ENCODE data around the gene RABGAP1L.
"Not testable (repeated sequence)": the region's sequence is repeated elsewhere in the genome, so short reads cannot be mapped to it uniquely, and the experiment has no call there.

Gene RABGAP1L

DNA sequence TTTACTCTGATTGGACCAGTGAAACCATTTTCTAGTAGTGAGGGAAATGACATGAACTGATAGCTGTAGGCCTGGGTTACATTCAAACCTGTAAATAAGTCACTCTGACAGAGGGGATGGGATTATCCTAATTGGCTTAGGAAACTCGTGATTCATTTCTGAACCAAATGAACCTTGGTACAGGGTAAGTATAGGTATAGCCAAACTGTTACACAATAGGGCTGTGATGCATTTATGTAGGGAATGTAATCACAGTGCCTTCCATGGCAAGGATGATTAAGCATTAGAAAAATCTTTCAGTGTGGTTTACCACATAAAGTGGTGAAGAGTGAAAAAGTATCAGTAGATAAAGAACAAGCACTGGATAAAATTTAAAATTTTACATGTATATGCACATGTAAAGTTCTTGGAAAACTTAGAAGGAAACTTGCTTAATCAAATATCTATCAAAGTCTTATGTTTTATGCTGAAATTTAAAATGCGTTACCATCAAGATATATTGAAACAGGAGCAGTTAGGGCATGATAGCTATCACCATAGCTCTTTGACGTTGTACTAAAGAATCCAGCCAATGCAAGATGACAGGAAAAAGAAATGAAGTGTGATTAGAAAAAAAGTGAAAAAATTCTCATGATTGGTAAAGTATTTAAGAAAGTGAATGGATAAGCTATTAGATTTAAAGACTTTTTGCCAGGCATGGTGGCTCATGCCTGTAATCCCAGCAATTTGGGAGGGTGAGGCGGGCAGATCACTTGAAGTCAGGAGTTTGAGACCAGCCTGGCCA is 63.0 kb downstream of the RABGAP1L start:
- H3K4me3 ChIP-seq (ENCODE audit: low read depth, low read length) = no peak overlapping the region
- TF ChIP-seq, protein P1, sequence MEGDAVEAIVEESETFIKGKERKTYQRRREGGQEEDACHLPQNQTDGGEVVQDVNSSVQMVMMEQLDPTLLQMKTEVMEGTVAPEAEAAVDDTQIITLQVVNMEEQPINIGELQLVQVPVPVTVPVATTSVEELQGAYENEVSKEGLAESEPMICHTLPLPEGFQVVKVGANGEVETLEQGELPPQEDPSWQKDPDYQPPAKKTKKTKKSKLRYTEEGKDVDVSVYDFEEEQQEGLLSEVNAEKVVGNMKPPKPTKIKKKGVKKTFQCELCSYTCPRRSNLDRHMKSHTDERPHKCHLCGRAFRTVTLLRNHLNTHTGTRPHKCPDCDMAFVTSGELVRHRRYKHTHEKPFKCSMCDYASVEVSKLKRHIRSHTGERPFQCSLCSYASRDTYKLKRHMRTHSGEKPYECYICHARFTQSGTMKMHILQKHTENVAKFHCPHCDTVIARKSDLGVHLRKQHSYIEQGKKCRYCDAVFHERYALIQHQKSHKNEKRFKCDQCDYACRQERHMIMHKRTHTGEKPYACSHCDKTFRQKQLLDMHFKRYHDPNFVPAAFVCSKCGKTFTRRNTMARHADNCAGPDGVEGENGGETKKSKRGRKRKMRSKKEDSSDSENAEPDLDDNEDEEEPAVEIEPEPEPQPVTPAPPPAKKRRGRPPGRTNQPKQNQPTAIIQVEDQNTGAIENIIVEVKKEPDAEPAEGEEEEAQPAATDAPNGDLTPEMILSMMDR (IDR thresholded peaks at IDR 0.05; ENCODE audit: low read depth, low read length) = no peak

DNA sequence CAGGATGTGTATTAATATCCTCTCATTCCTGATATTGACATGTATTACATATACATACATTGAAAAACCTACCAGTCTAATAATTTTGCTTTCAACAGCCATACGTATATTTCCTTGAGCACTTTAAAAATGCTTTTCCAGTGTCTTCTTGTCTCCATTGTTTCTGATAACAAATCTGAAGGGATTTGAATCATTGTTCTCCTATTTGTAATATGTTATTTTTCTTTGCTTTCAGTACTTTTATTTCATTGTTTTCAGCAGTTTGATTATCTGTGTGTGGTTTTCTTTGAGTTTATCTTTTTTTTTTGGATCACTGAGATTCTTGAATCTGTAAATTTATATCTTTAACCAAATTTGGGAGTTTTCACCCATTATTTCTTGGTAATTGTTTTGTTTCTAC is 65.3 kb downstream of the RABGAP1L start:
- H3K4me3 ChIP-seq (ENCODE audit: low read depth, low read length) = no peak overlapping the region
- TF ChIP-seq, protein P1 (IDR thresholded peaks at IDR 0.05; ENCODE audit: low read depth, low read length) = no peak

DNA sequence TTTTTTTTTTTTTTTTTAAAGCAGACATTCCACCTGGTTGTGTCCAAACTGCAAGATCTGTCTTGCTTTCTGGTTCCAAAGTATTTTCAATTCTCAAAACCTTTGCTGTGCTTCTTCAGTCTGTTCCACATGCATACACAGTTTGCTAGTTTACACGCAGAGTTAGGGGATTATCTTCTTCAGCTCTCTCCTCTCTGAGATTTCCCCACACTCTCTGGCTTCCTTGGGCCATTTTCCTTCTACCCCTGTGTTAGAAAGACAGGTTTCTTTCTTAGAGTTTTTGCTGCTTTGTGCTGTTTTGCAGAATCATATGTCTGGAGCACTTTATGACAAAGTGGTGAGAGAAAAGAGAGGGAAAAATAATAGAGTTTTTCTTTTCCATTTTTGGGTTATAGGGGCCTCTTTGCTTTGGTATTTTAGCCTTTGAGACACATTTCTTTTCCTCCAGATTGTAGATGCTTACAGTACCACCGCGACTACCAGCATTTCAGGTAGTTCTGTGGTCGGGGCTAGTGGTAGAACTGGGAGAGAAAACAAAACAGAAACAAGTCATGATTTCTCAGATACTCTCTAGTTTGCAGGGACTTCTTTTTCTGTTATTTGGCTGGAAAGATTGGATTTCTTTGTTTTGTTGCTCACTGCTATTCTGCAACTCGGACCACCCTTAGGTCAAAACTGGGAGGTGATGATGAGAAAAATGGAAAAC is 66.3 kb downstream of the RABGAP1L start:
- no peak overlapping the region for H3K4me3 ChIP-seq (ENCODE audit: low read depth, low read length)

DNA sequence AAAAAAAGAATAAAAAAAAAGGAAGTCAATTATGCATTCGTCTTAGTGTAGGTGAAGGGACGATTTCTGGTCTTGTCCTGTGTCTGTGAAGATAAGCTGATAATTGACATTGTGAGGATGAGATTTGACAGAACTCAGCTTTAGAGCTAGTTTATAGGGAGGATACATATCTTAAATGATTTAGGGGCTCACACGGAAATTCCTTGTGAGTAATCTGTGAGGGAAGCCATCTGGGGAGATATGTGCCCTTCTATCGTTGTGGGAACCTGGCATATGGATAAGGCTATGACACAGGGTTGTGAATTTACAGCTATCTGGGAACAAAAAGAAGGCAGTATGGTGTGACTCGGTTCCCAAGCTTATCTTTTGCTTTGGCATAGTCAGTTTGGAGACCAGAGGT is 71.1 kb downstream of the RABGAP1L start:
- TF ChIP-seq, protein P1 (IDR thresholded peaks at IDR 0.05; ENCODE audit: low read depth, low read length) = no peak
- H3K4me3 ChIP-seq (ENCODE audit: low read depth, low read length) = no peak overlapping the region

More for the DNA sequence above, 66.3 kb downstream of the RABGAP1L start:
- TF ChIP-seq, protein P1 (IDR thresholded peaks at IDR 0.05; ENCODE audit: low read depth, low read length) = no peak

DNA sequence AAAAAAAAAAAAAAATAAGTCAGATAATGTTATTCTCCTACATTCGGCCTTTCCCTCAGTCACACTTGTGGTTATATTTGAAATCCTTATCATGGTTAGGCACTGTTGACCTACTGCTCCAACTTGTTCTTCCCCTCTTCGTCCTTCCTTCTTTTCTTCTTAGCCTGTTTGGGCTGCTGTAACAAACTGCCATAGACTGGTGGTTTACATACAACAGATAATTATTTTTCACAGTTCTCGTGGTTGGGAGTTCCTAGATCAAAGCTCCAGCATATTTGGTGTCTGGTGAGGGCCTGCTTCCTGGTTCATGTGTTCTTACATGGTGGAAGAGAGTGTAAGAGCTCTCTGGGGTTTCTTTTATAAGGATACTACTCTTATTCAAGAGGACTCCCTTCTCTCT is 73.4 kb downstream of the RABGAP1L start:
- TF ChIP-seq, protein P1 (IDR thresholded peaks at IDR 0.05; ENCODE audit: low read depth, low read length) = no peak
- H3K4me3 ChIP-seq (ENCODE audit: low read depth, low read length) = no peak overlapping the region

DNA sequence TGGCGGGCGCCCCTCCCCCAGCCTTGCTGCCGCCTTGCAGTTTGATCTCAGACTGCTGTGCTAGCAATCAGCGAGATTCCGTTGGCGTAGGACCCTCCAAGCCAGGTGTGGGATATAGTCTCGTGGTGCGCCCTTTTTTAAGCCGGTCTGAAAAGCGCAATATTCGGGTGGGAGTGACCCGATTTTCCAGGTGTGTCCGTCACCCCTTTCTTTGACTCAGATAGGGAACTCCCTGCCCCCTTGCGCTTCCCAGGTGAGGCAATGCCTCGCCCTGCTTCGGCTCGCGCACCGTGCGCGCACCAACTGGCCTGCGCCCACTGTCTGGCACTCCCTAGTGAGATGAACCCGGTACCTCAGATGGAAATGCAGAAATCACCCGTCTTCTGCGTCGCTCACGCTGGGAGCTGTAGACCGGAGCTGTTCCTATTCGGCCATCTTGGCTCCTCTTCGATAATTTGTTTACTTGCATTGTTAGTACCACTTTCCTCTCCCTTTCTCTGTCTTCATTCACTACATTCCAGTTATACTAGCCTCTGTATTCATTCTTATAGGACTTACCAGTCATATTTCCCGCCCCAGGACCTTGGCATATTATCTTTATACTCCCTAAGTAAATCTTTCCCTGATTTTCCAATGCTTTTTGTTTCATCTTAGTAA is 79.7 kb downstream of the RABGAP1L start:
- not testable (repeated sequence) for H3K4me3 ChIP-seq (ENCODE audit: low read depth, low read length)

DNA sequence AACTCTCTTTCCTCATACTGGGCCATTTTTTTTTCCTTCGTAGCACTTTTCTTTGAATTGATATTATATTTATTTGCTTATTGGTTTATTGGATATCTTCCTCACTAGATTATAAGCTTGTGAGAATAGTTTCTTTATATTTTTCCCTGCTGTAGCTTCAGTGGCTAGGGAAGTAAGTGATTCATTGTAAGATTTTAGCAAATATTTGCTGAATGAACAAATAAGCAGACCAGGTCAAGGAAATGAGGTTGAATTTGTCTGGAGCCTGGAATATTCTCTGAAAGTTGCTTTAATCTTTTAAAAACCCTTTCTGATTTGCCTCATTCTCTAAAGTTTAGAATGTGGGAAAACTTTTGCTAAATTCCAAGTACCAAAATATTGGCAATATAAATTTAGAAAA is 80.2 kb downstream of the RABGAP1L start:
- TF ChIP-seq, protein P1 (IDR thresholded peaks at IDR 0.05; ENCODE audit: low read depth, low read length) = no peak
- H3K4me3 ChIP-seq (ENCODE audit: low read depth, low read length) = no peak overlapping the region

All from WI38 (cell line).